ENCODE results near the gene PODXL. TPM values are rescaled to one million over a fixed set of nuclear protein-coding genes. Genes with fewer than 3 reads are reported as not detected.
A peak's percentile ranks its signal among the peaks of the same experiment; 100 is the strongest.
"Not testable (repeated sequence)": the region's sequence is repeated elsewhere in the genome, so short reads cannot be mapped to it uniquely, and the experiment has no call there.

PODXL gene
- total RNA-seq, 1 experiment from 2014 or later = 1.6 TPM

DNA sequence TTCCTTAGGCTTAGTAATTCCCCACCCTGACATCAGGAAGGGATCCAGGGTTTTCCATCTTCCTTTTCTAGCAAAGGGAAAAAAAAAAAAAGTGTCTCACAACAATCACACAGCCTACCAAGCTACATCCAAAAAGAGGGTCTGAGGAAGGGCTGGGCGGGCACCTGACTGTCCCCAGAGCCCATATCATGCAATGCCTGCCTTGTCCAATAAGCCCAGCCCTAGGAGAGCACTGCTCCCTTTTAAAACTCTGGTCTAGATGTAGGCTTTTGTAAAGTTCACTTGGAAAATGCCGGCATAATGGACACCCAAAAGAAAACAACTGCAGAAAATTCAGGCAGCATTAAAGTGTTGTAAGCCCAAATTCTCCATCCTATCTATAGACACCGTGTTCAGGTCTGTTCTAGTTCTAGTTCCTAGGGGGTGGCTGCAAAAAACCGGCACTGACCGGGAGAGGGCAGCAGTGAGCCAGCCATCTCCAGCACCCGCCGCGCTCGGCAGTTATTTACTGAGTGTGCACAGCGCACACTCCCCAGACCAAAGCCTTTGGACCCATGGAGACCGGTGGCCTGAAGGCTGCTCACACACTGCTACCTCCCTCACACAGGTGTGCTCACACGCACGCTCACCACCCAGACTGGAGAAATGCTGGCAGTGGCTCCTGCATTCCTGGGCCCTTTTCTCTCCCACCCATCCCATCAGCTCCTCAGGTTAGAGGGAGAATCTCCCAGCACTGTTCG is 48.7 kb downstream of the PODXL start:
- no peak overlapping the region for H3K27ac Mint-ChIP-seq (ENCODE audit: low read depth, unreplicated experiment)
- peak; percentile 79 for DNase-seq (ENCODE audit: unreplicated experiment)
- ChIA-PET POLR2A (interaction anchor here (0.7 kb wide), 1 partner anchor 1436 kb away, joined by 4 read pairs; no protein-coding TSS in a partner anchor), CTCF (interaction anchor here (0.6 to 11.8 kb wide), 29 partner anchors 8 to 386 kb away, joined by 3 to 204 read pairs (median 4); no protein-coding TSS in a partner anchor)
- peaks cover 8% of the 10 kb centered on the region for H3K36me3 Mint-ChIP-seq (ENCODE audit: insufficient read depth, unreplicated experiment)
- H3K4me3 Mint-ChIP-seq (ENCODE audit: unreplicated experiment) = no peak overlapping the region
- peaks cover 8% of the 10 kb centered on the region for H3K4me1 Mint-ChIP-seq (ENCODE audit: insufficient read depth, unreplicated experiment)
- no peaks in the 10 kb centered on the region for H3K27me3 Mint-ChIP-seq (ENCODE audit: insufficient read depth, unreplicated experiment)
- TF ChIP-seq, protein P1, sequence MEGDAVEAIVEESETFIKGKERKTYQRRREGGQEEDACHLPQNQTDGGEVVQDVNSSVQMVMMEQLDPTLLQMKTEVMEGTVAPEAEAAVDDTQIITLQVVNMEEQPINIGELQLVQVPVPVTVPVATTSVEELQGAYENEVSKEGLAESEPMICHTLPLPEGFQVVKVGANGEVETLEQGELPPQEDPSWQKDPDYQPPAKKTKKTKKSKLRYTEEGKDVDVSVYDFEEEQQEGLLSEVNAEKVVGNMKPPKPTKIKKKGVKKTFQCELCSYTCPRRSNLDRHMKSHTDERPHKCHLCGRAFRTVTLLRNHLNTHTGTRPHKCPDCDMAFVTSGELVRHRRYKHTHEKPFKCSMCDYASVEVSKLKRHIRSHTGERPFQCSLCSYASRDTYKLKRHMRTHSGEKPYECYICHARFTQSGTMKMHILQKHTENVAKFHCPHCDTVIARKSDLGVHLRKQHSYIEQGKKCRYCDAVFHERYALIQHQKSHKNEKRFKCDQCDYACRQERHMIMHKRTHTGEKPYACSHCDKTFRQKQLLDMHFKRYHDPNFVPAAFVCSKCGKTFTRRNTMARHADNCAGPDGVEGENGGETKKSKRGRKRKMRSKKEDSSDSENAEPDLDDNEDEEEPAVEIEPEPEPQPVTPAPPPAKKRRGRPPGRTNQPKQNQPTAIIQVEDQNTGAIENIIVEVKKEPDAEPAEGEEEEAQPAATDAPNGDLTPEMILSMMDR (IDR thresholded peaks at IDR 0.05; ENCODE audit: unreplicated experiment) = peak; percentile 85
- H3K9me3 Mint-ChIP-seq (ENCODE audit: unreplicated experiment) = no peaks in the 10 kb centered on the region
- intact Hi-C loops (cut with micrococcal nuclease) = loop anchor here (1.0 kb wide), 1 partner anchor 147 kb away; no protein-coding TSS in a partner anchor
- BruUV-seq (replicated peaks) = no TSS peak

DNA sequence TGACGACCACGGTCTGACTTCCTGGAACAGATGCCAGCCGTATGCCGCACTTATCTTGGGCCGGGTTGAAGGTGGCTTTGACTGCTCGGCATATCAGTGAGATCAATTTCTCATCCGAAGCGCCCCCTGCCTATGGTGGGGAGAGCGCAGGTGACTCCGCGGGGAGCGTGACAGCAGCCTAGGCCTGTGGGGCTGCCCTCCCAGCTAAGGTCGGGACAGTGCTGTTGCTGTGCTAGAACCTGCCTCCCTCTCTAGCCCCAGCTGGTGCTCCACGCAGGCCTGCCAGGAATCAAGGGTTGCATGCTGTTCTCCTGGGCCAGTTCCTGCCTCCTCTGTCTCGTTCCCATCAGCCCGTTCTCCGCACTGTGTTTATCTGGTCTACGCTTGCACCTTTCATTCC is 49.8 kb downstream of the PODXL start:
- Mint-ChIP-seq H3K27me3 (ENCODE audit: insufficient read depth, unreplicated experiment) (no peaks in the 10 kb centered on the region), H3K27ac (ENCODE audit: low read depth, unreplicated experiment) (no peak overlapping the region), H3K4me1 (ENCODE audit: insufficient read depth, unreplicated experiment) (peaks cover 8% of the 10 kb centered on the region), H3K36me3 (ENCODE audit: insufficient read depth, unreplicated experiment) (peaks cover 8% of the 10 kb centered on the region), H3K4me3 (ENCODE audit: unreplicated experiment) (no peak overlapping the region), H3K9me3 (ENCODE audit: unreplicated experiment) (no peaks in the 10 kb centered on the region)
- BruUV-seq (replicated peaks) = no TSS peak
- intact Hi-C loops (cut with micrococcal nuclease) = no loop called here
- CTCF ChIA-PET = interaction anchor here (0.5 to 11.8 kb wide), 18 partner anchors 8 to 1456 kb away, joined by 3 to 204 read pairs (median 4); no protein-coding TSS in a partner anchor
- POLR2A ChIA-PET = interaction anchor here (1.2 kb wide), 1 partner anchor 402 kb away, joined by 3 read pairs; no protein-coding TSS in a partner anchor
- TF ChIP-seq, protein P1 (IDR thresholded peaks at IDR 0.05; ENCODE audit: unreplicated experiment) = no peak
- DNase-seq (ENCODE audit: unreplicated experiment) = no peak

DNA sequence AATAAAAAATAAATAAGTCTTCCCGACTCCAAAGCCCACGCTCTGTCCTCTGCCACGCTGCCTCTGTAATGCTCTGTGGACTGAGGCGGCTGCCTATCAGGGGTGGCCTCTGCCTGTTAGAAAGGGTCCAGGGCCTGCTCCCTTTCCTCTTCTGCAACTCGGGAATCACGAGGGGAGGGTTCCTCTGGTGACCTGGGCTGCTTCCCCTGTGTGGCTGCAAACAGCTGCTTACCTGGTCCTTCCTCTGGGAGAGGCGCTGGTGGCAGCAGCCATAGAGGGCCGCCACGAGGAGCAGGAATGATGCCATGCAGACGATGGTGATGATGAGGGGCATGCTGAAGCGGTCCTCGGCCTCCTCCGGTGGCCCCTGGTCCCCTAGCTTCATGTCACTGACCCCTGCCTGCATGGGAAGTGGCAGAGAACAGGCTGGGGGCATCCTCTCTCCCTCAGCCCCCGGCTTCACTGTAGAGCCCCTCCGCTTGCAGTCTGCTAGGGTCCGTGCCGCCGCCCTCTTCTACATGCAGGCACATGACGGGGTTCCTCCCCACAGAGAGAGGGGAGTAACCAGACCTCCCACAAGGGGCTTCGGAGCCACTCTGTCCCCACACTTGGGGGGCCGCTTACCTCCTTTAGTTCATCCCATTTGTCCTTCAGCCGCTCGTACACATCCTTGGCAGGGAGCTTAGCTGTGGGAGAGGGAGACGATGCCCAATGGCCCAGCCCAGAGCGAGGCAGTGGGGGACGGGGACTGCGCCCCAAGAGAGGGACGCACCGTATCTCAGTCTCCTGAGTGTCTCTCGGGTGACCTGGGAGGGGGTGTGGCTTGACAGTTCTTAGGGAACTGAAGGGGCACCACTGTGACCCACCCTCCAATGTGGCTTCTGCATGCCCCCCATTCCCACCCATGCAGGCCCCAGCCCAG is 50.5 kb downstream of the PODXL start:
- Mint-ChIP-seq H3K4me3 (ENCODE audit: unreplicated experiment) (no peak overlapping the region), H3K27me3 (ENCODE audit: insufficient read depth, unreplicated experiment) (no peaks in the 10 kb centered on the region), H3K9me3 (ENCODE audit: unreplicated experiment) (no peaks in the 10 kb centered on the region), H3K4me1 (ENCODE audit: insufficient read depth, unreplicated experiment) (peaks cover 8% of the 10 kb centered on the region), H3K27ac (ENCODE audit: low read depth, unreplicated experiment) (no peak overlapping the region), H3K36me3 (ENCODE audit: insufficient read depth, unreplicated experiment) (peaks cover 8% of the 10 kb centered on the region)
- TF ChIP-seq, protein P1 (IDR thresholded peaks at IDR 0.05; ENCODE audit: unreplicated experiment) = no peak
- intact Hi-C loops (cut with micrococcal nuclease) = no loop called here
- no peak for DNase-seq (ENCODE audit: unreplicated experiment)
- POLR2A ChIA-PET = interaction anchor here (1.2 kb wide), 1 partner anchor 401 kb away, joined by 3 read pairs; no protein-coding TSS in a partner anchor
- no TSS peak for BruUV-seq (replicated peaks)
- CTCF ChIA-PET = interaction anchor here (0.5 to 11.8 kb wide), 6 partner anchors 10 to 151 kb away, joined by 4 to 204 read pairs (median 14); no protein-coding TSS in a partner anchor

DNA sequence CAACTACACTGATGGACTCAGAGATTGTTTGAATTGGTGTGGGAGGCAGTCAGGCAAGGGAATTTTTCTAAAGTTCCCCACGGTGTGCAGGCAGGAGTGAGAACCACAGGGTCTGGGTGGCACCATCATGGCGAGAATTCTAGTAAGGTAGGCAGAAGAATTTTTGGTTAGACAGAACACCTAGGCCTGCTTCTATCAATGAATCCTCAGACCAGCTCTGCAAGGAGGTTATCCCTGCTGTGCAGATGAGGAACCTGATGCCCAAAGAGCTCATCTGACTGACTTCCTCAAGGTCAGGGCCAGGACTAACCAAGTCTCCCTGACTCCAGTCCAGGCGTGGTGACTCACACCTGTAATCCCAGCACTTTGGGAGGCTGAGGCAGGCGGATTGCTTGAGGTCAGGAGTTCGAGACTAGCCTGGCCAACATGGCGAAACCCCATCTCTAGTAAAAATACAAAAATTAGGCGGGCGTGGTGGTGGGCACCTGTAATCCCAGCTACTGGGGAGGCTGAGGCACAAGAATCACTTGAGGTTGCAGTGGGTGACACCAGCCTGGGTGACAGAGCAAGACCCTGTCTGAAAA is 51.3 kb downstream of the PODXL start:
- intact Hi-C loops (cut with micrococcal nuclease); H3K27ac Mint-ChIP-seq (ENCODE audit: low read depth, unreplicated experiment); H3K36me3 Mint-ChIP-seq (ENCODE audit: insufficient read depth, unreplicated experiment); H3K9me3 Mint-ChIP-seq (ENCODE audit: unreplicated experiment); H3K27me3 Mint-ChIP-seq (ENCODE audit: insufficient read depth, unreplicated experiment); H3K4me1 Mint-ChIP-seq (ENCODE audit: insufficient read depth, unreplicated experiment); H3K4me3 Mint-ChIP-seq (ENCODE audit: unreplicated experiment); DNase-seq (ENCODE audit: unreplicated experiment); BruUV-seq (replicated peaks): not testable (repeated sequence)
- ChIA-PET POLR2A (interaction anchor here (0.7 to 1.4 kb wide), 3 partner anchors 9 to 60 kb away, joined by 3 to 8 read pairs (median 3); no protein-coding TSS in a partner anchor), CTCF (interaction anchor here (1.1 to 11.8 kb wide), 2 partner anchors 148 to 152 kb away, joined by 5 to 204 read pairs; no protein-coding TSS in a partner anchor)

Data from MCF 10A (cell line).